Glutamatergic neuron (in vitro differentiated cells): ENCODE measurements around the gene YLPM1. TPM values are rescaled to one million over a fixed set of nuclear protein-coding genes. Genes with fewer than 3 reads are reported as not detected.

Experiments
- DNase-seq: peaks from one replicate; pipeline ENCODE4 v3.0.0; 2022
- H3K27ac Mint-ChIP-seq: one replicate; pipeline ENCODE4 v1.8.0; 2020; ENCODE audit warnings: mild to moderate bottlenecking, mixed read lengths, inconsistent platforms; ENCODE audit not compliant: unreplicated experiment
- H3K27me3 Mint-ChIP-seq: one replicate; pipeline ENCODE4 v1.8.0; 2020; ENCODE audit warnings: mild to moderate bottlenecking, moderate library complexity, mixed read lengths, inconsistent platforms; ENCODE audit not compliant: unreplicated experiment
- H3K36me3 Mint-ChIP-seq: one replicate; pipeline ENCODE4 v1.8.0; 2020; ENCODE audit warnings: mild to moderate bottlenecking, mixed read lengths, inconsistent platforms; ENCODE audit not compliant: unreplicated experiment
- H3K4me1 Mint-ChIP-seq: one replicate; pipeline ENCODE4 v1.8.0; 2020; ENCODE audit warnings: mild to moderate bottlenecking, low read depth, mixed read lengths, inconsistent platforms; ENCODE audit not compliant: unreplicated experiment
- H3K4me3 Mint-ChIP-seq: one replicate; pipeline ENCODE4 v1.8.0; 2020; ENCODE audit warnings: mild to moderate bottlenecking, mixed read lengths, inconsistent platforms; ENCODE audit not compliant: unreplicated experiment
- H3K9me3 Mint-ChIP-seq: one replicate; pipeline ENCODE4 v1.8.0; 2020; ENCODE audit warnings: mild to moderate bottlenecking, moderate library complexity, mixed read lengths, inconsistent platforms; ENCODE audit not compliant: unreplicated experiment
- CTCF ChIP-seq: fragments of 200-600 bp; sonication (generic); IDR thresholded peaks from one replicate; pipeline ENCODE4 v1.5.0; 2021; ENCODE audit not compliant: partially characterized antibody, unreplicated experiment
- total RNA-seq: library from RNA; stranded (reverse); fragmentation: NEBNext Ultra II Directional; extraction: Animal tissue kit (Norgen Biotek cat#: 25700); gene quantifications from one replicate; pipeline ENCODE4 v1.2.1, GENCODE V29; 2021; ENCODE audit not compliant: unreplicated experiment

The YLPM1 gene
- total RNA-seq, 1 donor from 2014 or later = 99.9 TPM

- no peak for TF ChIP-seq CTCF
- Mint-ChIP-seq H3K27me3 (no peaks in the 10 kb centered on the region), H3K4me1 (peaks cover 2% of the 10 kb centered on the region), H3K36me3 (no peaks in the 10 kb centered on the region), H3K27ac (no peak overlapping the region), H3K4me3 (no peak overlapping the region), H3K9me3 (no peaks in the 10 kb centered on the region)
- DNase-seq = no peak
These were observed 77.5 kb downstream of the YLPM1 start for GRCh38 chr14:74840603-74841030.

DNA sequence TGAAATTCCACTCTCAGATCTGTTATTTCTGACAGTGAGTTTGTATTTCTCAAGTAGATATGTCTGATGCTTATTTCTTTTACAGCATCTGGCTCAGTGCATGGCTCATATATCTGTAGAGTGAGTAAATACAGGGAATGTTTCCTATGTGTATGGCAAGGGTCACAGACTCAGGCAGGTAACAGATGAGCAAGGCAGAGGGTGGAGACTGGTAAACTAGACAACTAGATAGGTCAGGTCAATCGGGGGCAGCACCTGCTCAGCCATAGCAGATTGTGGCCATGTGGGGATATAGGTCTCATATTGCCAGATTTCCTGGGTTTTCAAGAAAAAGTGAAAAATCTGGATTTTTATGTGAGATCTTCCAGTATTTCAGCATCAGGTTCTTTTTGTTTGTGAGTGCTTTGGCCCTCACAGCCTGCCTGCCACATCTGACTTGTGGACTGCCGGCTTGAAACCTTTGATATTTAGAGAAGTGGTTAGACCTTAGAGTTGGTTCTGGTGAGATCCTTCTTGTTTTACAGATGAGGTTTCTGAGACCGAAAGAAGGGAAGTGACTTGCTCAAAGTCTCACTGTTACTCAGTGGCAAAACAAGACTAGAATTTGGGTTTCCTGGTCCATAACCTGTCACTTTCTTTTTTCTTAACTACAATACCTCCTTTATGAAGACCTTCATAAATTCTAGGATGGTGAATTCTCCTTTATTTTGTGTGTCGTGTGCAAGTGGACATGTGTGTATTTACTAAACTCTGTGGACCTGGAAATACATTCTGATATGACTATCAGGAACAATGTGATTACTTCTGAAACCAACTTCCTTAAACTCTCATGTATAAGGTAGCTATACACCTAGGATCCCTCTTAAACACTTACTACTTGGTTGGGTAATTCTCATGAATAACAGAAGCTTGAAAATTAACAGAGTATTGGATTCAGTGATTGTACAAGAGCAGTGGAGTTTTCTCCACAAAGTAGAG, 78.4 kb downstream of the YLPM1 start:
- no peak for DNase-seq
- TF ChIP-seq CTCF = no peak
- Mint-ChIP-seq H3K4me1 (peaks cover 2% of the 10 kb centered on the region), H3K36me3 (no peaks in the 10 kb centered on the region), H3K27ac (no peak overlapping the region), H3K27me3 (peaks cover 2% of the 10 kb centered on the region), H3K4me3 (no peak overlapping the region), H3K9me3 (no peaks in the 10 kb centered on the region)

- Mint-ChIP-seq H3K4me1 (peaks cover 2% of the 10 kb centered on the region), H3K27ac (no peak overlapping the region), H3K36me3 (no peaks in the 10 kb centered on the region), H3K9me3 (no peaks in the 10 kb centered on the region), H3K4me3 (no peak overlapping the region), H3K27me3 (peaks cover 2% of the 10 kb centered on the region)
- no peak for DNase-seq
- no peak for TF ChIP-seq CTCF
These were observed 80.5 kb downstream of the YLPM1 start for GRCh38 chr14:74843653-74844052.

GRCh38 chr14:74846168-74846567, 83.1 kb downstream of the YLPM1 start:
- H3K4me3 Mint-ChIP-seq = no peak overlapping the region
- H3K27ac Mint-ChIP-seq = no peak overlapping the region
- H3K4me1 Mint-ChIP-seq = peaks cover 2% of the 10 kb centered on the region
- no peaks in the 10 kb centered on the region for H3K9me3 Mint-ChIP-seq
- H3K27me3 Mint-ChIP-seq = peaks cover 2% of the 10 kb centered on the region
- no peak for DNase-seq
- no peak for TF ChIP-seq CTCF
- H3K36me3 Mint-ChIP-seq = no peaks in the 10 kb centered on the region
